Prostate gland (tissue), 2 donors: ENCODE data around the gene CBFA2T3. TPM values are rescaled to one million over a fixed set of nuclear protein-coding genes. Genes with fewer than 3 reads are reported as not detected.

Source experiments
- DNase-seq: peaks from one replicate; pipeline ENCODE4 v3.0.0-alpha.2; 2019; ENCODE audit warnings: low spot score
- H3K27ac ChIP-seq, 2 donors: fragments of 200-600 bp; sonication (generic); 2 replicates each; pipeline ENCODE4 v1.5.1; 2017 to 2019
- H3K27me3 ChIP-seq: fragments of 200-600 bp; sonication (generic); replicated peaks from 2 replicates; pipeline ENCODE4 v1.5.1; 2019; ENCODE audit not compliant: insufficient read depth
- H3K36me3 ChIP-seq, 2 donors: fragments of 200-600 bp; sonication (generic); 1 replicate in 1 of 2; 2 replicates in 1 of 2; pipeline versions ENCODE4 v1.5.1 to v1.8.1; 2017 to 2019
- H3K4me1 ChIP-seq: fragments of 200-600 bp; sonication (generic); replicated peaks from 2 replicates; pipeline ENCODE4 v1.5.1; 2019
- H3K4me3 ChIP-seq, 2 donors: fragments of 200-600 bp; sonication (generic); 2 replicates each; pipeline ENCODE4 v1.5.1; 2017 to 2019
- H3K9me3 ChIP-seq: fragments of 200-600 bp; sonication (generic); 2 replicates; pipeline ENCODE4 v1.5.1; 2017
- CTCF ChIP-seq, 4 experiments: fragments of 200-600 bp in 2 of 4; fragments of 450-650 bp in 2 of 4; sonication (generic) in 2 of 4; IDR thresholded peaks; 1 replicate in 3 of 4; 2 replicates in 1 of 4; pipeline ENCODE4 v1.5.1; 2016 to 2019; ENCODE audit warnings: antibody characterized with exemption in 4 of 4, mild to moderate bottlenecking in 2 of 4, moderate library complexity in 2 of 4
- POLR2A ChIP-seq: fragments of 450-650 bp; IDR thresholded peaks from one replicate; pipeline ENCODE4 v1.6.1; 2016; ENCODE audit warnings: antibody characterized with exemption, mild to moderate bottlenecking
- POLR2AphosphoS5 ChIP-seq: sonication (generic); formaldehyde crosslinking; IDR thresholded peaks from one replicate; pipeline ENCODE4 v1.6.1; 2017; ENCODE audit warnings: antibody characterized with exemption
- WGBS: methylation state at CpG from one replicate; pipeline ENCODE4 v1.1.5; 2018; 5-methylcytosine and 5-hydroxymethylcytosine counted together
- intact Hi-C: fragments of 100-400 bp; cut with DNase I; formaldehyde crosslinking; loops from one replicate; pipeline ENCODE4 v1.14.2; 2022
- total RNA-seq, 2 donors: library from RNA; depleted of rRNA; stranded (reverse); fragments of >200 nt; gene quantifications; one replicate each; pipeline ENCODE4 v1.1.0, GENCODE V29; 2016

Gene CBFA2T3
- total RNA-seq, 2 donors from 2014 or later = 4.5 to 8.7 TPM

- Histone ChIP-seq H3K27ac (no peak overlapping the region), H3K4me3 (no peak overlapping the region), H3K36me3 (no peaks in the 10 kb centered on the region), H3K27me3 (peaks cover 7% of the 10 kb centered on the region), H3K4me1 (no peaks in the 10 kb centered on the region), H3K9me3 (no peaks in the 10 kb centered on the region)
- DNase-seq = no peak
- no peak for TF ChIP-seq CTCF (IDR thresholded peaks at IDR 0.05)
- no peak for TF ChIP-seq POLR2AphosphoS5
- 89% methylated on average over 10 of the region's 10 CpGs for WGBS
- intact Hi-C loops = no loop called here
Measured at GRCh38 chr16:89023151-89023551, 46.1 kb upstream of the CBFA2T3 start.

- TF ChIP-seq POLR2AphosphoS5 = no peak
- TF ChIP-seq POLR2A = no peak
- TF ChIP-seq CTCF (IDR thresholded peaks at IDR 0.05) = no peak
- Histone ChIP-seq H3K27me3 (peaks cover 7% of the 10 kb centered on the region), H3K4me3 (no peak overlapping the region), H3K9me3 (no peaks in the 10 kb centered on the region), H3K36me3 (no peaks in the 10 kb centered on the region), H3K4me1 (no peaks in the 10 kb centered on the region), H3K27ac (no peak overlapping the region)
- intact Hi-C loops = no loop called here
- 68% methylated on average over 22 of the region's 25 CpGs for WGBS
- DNase-seq = no peak
Measured at GRCh38 chr16:89022051-89022836, 45.2 kb upstream of the CBFA2T3 start.

GRCh38 chr16:89020925-89021595 is 44.1 kb upstream of the CBFA2T3 start:
- TF ChIP-seq POLR2A = no peak
- TF ChIP-seq POLR2AphosphoS5 = no peak
- no peak for TF ChIP-seq CTCF (IDR thresholded peaks at IDR 0.05)
- H3K27ac ChIP-seq = no peak overlapping the region
- H3K36me3 ChIP-seq = no peaks in the 10 kb centered on the region
- H3K4me3 ChIP-seq = no peak overlapping the region
- H3K9me3 ChIP-seq = no peaks in the 10 kb centered on the region
- no peaks in the 10 kb centered on the region for H3K4me1 ChIP-seq
- whole genome bisulfite sequencing = 86% methylated on average over 23 of the region's 23 CpGs
- peaks cover 7% of the 10 kb centered on the region for H3K27me3 ChIP-seq
- intact Hi-C loops = no loop called here
- no peak for DNase-seq

GRCh38 chr16:89020068-89020924 is 43.3 kb upstream of the CBFA2T3 start:
- H3K9me3 ChIP-seq = no peaks in the 10 kb centered on the region
- no peak overlapping the region for H3K27ac ChIP-seq
- 77% methylated on average over 21 of the region's 21 CpGs for WGBS
- H3K27me3 ChIP-seq = peaks cover 7% of the 10 kb centered on the region
- TF ChIP-seq CTCF (IDR thresholded peaks at IDR 0.05) (no peak), POLR2A (no peak), POLR2AphosphoS5 (no peak)
- no peaks in the 10 kb centered on the region for H3K4me1 ChIP-seq
- H3K36me3 ChIP-seq = no peaks in the 10 kb centered on the region
- intact Hi-C loops = no loop called here
- no peak overlapping the region for H3K4me3 ChIP-seq
- DNase-seq = no peak
